ENCODE measurements around the gene LDB2.

LDB2 gene

DNA sequence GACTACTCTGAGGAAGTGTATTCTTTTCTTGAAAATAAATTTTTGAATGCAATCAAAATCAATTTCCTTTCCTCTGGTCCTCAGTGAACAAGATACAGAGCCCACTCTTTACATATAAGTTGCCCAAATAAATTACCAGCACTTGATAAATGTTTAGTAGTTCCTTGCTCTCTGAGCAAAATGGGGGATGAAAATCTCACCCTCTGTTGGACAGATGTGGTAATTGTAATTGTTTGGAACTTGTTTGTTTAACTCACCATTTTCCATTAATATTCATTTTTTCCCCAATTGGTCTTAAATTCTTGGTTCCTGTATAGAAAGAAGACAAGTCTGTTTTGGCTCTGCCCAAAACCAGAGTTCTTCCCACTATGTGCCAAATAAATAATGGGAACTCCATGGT is 146.3 kb downstream of the LDB2 start:
- DNase-seq = no peak

DNA sequence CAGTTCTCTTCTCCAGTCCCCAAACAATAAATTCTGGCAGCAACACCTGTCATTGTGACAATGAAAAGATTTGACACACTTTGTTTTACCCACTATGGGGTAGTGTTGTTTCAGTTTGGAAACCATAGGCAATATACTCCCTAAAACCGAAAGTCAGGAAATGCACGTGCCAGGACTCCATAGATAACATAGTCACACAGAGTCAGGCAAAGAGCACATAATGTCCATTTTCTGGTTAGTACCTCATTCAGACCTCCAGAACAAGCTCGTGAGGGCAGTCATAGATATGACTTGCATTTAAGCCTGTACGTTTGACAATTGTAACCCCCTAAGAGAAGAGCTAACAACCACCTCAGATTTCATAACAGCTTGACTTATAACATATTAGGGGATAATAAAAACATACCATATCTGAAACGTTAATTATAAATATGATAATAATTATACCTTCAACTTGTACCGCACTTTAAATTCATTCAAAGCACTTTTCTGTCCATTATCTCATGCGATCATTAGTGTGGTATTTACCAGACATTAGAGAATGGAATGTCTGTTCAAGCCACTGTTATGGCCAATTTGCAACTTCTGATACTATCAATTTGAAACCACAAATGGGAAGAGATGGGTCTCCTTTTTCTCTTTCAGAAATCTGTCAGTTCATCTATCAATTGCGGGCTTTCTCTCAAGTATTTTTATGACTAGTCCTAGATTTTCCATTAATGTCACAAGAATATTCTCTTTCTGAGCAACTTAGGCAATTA is 147.4 kb downstream of the LDB2 start:
- no peak for DNase-seq

- DNase-seq = no peak
Measured at GRCh38 chr4:16750216-16750615, 148.2 kb downstream of the LDB2 start.

- no peak for DNase-seq
Measured at GRCh38 chr4:16745887-16746286, 152.6 kb downstream of the LDB2 start.

DNA sequence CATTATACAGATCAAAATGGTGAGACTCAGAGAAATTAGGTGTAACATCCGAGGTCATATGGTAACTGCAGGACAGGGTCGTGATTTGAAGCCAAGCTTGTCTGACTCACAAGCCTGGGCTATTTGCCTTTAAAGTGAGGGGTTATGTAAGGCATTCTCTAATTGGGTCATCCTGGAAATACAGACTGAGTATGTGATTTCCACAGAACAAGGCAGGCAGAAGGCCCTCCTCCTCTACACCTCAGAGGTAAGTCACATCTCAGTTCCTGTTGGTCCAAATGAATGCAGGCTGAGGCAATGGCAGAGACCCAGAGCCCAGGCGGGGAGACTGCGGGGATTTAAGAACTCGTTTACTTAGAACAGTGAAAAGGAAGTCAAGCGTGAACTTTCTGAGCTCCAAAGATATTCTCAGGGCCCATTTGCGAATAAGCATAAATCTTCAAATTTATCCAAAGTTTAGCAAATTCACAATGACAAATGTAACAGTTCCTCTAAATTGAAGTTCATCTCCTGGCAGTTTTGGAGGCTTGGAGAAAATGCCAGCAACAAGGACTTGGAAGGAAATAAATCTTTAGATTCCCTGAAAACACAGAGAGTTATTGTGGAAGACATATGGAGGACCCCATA is 153.3 kb downstream of the LDB2 start:
- no peak for DNase-seq

- no peak for DNase-seq
Measured at GRCh38 chr4:16741287-16741686, 157.2 kb downstream of the LDB2 start.

DNA sequence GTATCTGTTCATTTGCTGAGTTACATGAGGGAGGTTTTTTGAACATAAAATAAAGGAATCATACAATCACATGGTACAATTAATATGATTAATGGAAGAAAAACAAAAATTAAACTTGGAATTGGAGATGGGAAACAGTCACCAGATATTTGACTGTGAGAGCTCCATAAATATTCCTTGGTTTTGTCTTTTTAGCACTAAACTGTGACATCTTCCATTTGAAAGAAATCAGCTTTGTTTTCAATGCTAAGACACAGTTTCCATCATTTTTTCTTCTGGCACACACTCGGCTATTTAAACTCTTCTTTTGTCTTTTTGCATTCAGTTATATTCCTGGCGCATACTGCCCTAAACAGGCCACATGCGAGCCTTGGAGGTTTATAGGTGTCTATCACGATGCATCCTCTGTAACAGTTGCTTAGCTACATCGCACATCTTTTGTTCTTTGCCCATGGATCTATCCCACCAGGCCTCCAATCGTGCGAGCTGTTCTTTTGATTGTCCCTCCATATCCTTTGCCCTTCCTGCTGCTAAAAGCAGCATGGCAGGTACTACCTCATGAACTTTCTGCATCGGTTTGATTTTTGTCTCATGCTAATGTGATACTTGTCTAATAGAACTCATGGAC is 158.3 kb downstream of the LDB2 start:
- no peak for DNase-seq

GRCh38 chr4:16738558-16738957 is 159.9 kb downstream of the LDB2 start:
- DNase-seq = no peak

DNA sequence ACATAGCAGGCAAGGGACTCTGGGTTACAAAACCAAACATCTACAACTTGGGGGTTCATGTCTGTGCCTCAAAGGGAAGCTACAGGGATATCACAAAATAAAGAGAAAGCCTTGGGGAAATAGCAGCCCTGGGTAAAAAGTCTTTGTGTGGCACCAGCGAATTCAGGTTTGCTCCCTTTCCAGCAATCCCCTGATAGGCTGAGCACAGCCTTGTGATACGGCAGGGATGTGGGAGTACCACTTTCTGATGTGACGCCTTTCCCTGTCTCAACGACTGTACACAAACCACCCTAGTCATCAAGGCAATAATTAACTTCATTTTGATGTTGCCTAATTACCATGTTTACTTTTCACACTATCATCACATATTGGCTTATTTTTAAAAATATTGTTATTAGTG is 164.9 kb downstream of the LDB2 start:
- DNase-seq = no peak

DNA sequence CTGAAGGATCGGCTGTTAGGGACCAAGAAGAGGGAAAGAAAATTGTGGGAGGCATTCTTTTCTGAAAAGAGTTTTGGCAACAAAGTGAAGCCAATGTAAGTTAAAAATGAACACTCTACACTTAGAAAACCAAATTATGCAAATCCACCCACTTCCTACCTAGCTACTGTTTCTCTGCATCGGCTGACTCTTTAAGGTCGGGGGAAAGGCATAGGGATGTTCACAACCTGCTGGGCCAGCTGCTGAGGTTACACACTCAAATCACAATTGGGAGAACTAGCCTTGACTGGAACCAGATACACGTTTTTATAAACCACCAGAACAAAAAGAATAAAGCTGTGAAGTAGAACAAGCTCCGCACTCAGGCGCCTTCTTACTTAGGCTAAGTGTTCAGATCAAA is 165.7 kb downstream of the LDB2 start:
- no peak for DNase-seq

GRCh38 chr4:16731776-16732380 is 166.6 kb downstream of the LDB2 start:
- DNase-seq = no peak

GRCh38 chr4:16730522-16731205 is 167.8 kb downstream of the LDB2 start:
- DNase-seq = no peak

DNA sequence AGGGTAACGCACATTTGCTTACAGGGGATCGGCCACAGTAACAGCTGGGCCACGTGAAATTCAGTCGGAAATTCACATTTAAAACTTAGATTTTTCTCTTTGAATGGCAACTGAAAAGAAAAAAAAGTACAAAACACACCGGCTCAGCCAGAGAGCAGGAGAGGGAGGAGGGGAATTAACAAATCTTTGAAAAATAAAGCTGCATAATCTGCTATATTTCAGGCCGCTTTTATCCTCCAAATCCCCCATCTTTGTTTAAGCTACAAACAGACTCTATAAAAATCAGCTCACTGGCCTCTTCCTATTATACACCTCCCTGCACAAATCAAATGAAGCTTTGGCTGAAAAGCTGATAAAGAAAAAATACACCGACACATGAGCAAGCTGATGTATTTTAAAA is 169.1 kb downstream of the LDB2 start:
- DNase-seq = no peak

GRCh38 chr4:16728849-16729248 is 169.6 kb downstream of the LDB2 start:
- DNase-seq = no peak

GRCh38 chr4:16728111-16728510 is 170.3 kb downstream of the LDB2 start:
- no peak for DNase-seq

- no peak for DNase-seq
Measured at GRCh38 chr4:16727218-16727617, 171.2 kb downstream of the LDB2 start.

DNA sequence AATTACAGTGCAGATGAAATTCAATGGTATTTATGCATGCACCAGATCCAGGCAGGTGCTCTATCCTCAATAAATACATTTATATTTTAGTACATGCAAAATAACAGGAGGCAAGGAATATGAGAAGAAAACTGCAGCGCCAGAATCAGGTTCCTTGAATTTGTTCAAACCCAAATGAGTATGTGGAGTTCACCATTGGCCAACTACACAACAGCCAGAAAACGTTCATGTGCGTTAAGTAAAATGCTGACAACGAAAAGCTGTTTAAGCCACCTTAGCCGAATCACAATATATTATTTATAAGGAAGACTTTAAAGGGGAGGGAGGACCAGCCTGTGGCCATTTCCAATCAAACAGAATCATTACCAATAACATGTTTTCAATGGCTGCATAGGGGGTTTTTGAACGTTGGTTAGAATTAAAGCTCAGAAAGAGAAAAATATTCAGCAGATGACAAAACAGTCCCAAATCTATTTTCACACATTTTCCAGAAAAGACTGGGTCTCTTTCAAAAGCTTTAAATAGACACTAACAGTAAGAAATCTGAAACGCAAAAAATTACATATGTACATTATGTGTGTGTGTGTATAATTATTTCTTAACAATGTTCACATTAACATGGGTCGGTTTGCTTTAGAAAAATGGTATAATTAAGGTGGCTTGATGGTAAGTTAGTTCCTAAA is 171.9 kb downstream of the LDB2 start:
- no peak for DNase-seq

GRCh38 chr4:16725252-16725651 is 173.2 kb downstream of the LDB2 start:
- DNase-seq = no peak

- no peak for DNase-seq
Measured at GRCh38 chr4:16722416-16722815, 176.0 kb downstream of the LDB2 start.

- DNase-seq = no peak
Measured at GRCh38 chr4:16721613-16722291, 176.7 kb downstream of the LDB2 start.

- DNase-seq = no peak
Measured at GRCh38 chr4:16720761-16721160, 177.7 kb downstream of the LDB2 start.
